Body of pancreas (tissue), 4 donors: ENCODE results near the gene EXT2. TPM values are rescaled to one million over a fixed set of nuclear protein-coding genes. Genes with fewer than 3 reads are reported as not detected.

Experiments
- ATAC-seq: fragments of 150-250 bp; one replicate; pipeline ENCODE4 v1.9.1; 2016
- DNase-seq, 4 donors: peaks; one replicate each; pipeline ENCODE4 v3.0.0-alpha.2; 2019
- H3K27ac ChIP-seq, 4 donors: fragments of 200-600 bp; sonication (generic); 1 replicate in 3 of 4; 2 replicates in 1 of 4; pipeline versions ENCODE4 v1.5.1 to v1.6.1; 2016 to 2019; ENCODE audit warnings: mild to moderate bottlenecking in 1 of 4, mixed read lengths in 1 of 4, moderate library complexity in 1 of 4
- H3K27me3 ChIP-seq, 2 donors: fragments of 200-600 bp; sonication (generic); one replicate each; pipeline ENCODE4 v1.6.0; 2016; ENCODE audit warnings: mild to moderate bottlenecking in 1 of 2
- H3K36me3 ChIP-seq, 2 donors: fragments of 200-600 bp; sonication (generic); replicated peaks in 1 of 2; 2 replicates each; pipeline ENCODE4 v1.5.1; 2016; ENCODE audit warnings: low read depth in 2 of 2; ENCODE audit not compliant: insufficient read depth in 1 of 2
- H3K4me1 ChIP-seq: fragments of 200-600 bp; sonication (generic); one replicate; pipeline ENCODE4 v1.6.0; 2016
- H3K4me3 ChIP-seq, 2 donors: fragments of 200-600 bp; sonication (generic); 1 replicate in 1 of 2; 2 replicates in 1 of 2; pipeline ENCODE4 v1.5.1; 2016 to 2019
- H3K9me3 ChIP-seq, 3 donors: fragments of 200-600 bp; sonication (generic); 1 replicate in 2 of 3; 2 replicates in 1 of 3; pipeline ENCODE4 v1.5.1; 2016
- CTCF ChIP-seq, 7 experiments: fragments of 450-650 bp in 4 of 7; fragments of 200-600 bp in 3 of 7; sonication (generic) in 3 of 7; IDR thresholded peaks; one replicate each; pipeline ENCODE4 v1.5.1; 2016 to 2019; ENCODE audit warnings: antibody characterized with exemption in 7 of 7
- POLR2A ChIP-seq, 3 donors: fragments of 450-650 bp; IDR thresholded peaks; one replicate each; pipeline ENCODE4 v1.6.1; 2016; ENCODE audit warnings: antibody characterized with exemption in 3 of 3, mild to moderate bottlenecking in 2 of 3
- WGBS, 2 donors: methylation state at CpG; one replicate each; pipeline ENCODE4 v1.1.5; 2017; 5-methylcytosine and 5-hydroxymethylcytosine counted together
- intact Hi-C: fragments of 100-400 bp; cut with DNase I; formaldehyde crosslinking; loops from one replicate; pipeline ENCODE4 v1.15.1; 2023
- total RNA-seq, 2 donors: library from RNA; depleted of rRNA; stranded (reverse); fragments of >200 nt; gene quantifications; one replicate each; pipeline ENCODE4 v1.1.0, GENCODE V29; 2016

The EXT2 gene
- total RNA-seq, 2 donors from 2014 or later: 21.4 to 34.2 TPM

DNA sequence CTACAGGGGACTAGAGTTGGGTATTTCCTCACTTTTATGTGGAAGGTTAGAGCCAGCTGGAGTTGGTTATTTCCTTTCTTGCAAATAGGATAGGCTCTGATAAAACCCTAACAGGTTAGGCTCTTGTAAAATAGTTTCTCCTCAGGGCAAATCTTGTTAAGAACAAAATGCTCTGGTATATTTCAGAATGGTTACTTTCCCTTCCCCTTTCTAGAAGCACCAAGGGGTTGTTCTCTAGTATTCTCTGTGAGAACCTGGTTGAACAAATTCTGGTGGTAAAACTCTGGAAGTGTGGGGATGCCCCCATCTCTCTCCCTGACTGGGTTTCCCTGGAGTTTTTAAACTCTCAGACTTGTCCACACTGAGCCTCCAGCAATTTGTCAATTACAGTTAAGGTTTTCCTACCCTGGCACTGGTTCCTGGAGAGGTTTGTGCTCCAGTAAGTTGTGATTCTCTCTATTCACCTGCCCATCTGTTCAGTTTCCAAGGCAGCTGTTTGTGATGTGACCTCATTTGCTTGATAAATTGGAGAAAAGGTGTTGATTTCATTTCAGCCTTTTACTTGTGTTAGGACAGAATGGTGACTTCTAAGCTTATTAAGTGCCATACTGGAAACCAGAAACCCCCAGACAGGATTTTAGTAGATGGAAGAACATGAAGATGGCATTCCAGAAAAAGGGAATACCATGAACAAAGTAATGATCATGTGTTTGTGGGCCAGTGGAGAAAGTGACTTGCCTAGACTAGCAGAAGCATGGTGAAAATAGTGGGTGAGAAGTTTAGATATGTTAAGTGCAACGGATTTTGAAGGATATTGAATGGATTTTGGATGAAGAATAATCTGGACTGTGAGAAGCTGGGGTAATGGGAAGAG, 64.6 kb downstream of the EXT2 start:
- Histone ChIP-seq H3K36me3 (no peaks in the 10 kb centered on the region), H3K9me3 (peaks cover 0 to 8% (median 0%) of the 10 kb centered on the region in 3 donors), H3K4me3 (no peak overlapping the region), H3K27ac (no peak overlapping the region), H3K4me1 (peaks cover 13% of the 10 kb centered on the region), H3K27me3 (no peaks in the 10 kb centered on the region)
- DNase-seq: no peak
- TF ChIP-seq POLR2A (IDR thresholded peaks at IDR 0.05) (no peak), CTCF (IDR thresholded peaks at IDR 0.05) (no peak)
- ATAC-seq: no peak
- WGBS, 2 donors: 81 to 92% methylated on average over 1 of the region's 1 CpG
- intact Hi-C loops: no loop called here

GRCh38 chr11:44162004-44162403, 66.5 kb downstream of the EXT2 start:
- DNase-seq (no peak), ATAC-seq (no peak)
- peaks cover 13% of the 10 kb centered on the region for H3K4me1 ChIP-seq
- H3K27me3 ChIP-seq: no peaks in the 10 kb centered on the region
- H3K4me3 ChIP-seq: no peak overlapping the region
- intact Hi-C loops: no loop called here
- no peak overlapping the region for H3K27ac ChIP-seq
- peaks cover 0 to 8% (median 0%) of the 10 kb centered on the region in 3 donors for H3K9me3 ChIP-seq
- no peaks in the 10 kb centered on the region for H3K36me3 ChIP-seq
- no peak for TF ChIP-seq POLR2A (IDR thresholded peaks at IDR 0.05)
- no peak for TF ChIP-seq CTCF (IDR thresholded peaks at IDR 0.05)
- WGBS, 2 donors: 100% methylated on average over 1 of the region's 1 CpG

DNA sequence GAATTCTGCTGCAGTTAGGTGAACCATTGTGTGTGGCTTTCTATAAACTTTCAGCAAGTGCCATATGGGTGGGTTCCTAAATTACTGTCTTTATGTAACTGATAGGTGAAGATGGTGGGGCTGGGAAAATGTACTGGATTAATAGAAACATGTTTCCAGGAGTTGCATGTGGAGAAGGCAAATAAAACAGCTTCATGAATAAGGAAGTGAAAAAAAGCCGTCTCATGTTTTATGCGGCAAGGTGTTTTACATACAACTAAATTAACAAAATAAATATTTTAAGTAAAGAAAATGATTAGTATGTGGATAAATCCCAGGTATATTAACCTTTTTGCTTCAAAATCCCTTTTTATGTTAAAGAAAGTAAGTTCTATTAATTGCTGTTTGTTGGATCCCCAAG, 67.2 kb downstream of the EXT2 start:
- no peak for ATAC-seq
- Histone ChIP-seq H3K4me1 (peaks cover 13% of the 10 kb centered on the region), H3K4me3 (no peak overlapping the region), H3K36me3 (no peaks in the 10 kb centered on the region), H3K27me3 (no peaks in the 10 kb centered on the region), H3K27ac (no peak overlapping the region), H3K9me3 (peaks cover 0 to 6% (median 0%) of the 10 kb centered on the region in 3 donors)
- intact Hi-C loops: no loop called here
- TF ChIP-seq POLR2A (IDR thresholded peaks at IDR 0.05): no peak
- 94 to 98% methylated on average over 2 of the region's 2 CpGs for WGBS, 2 donors
- no peak for DNase-seq

GRCh38 chr11:44165432-44165831, 70.0 kb downstream of the EXT2 start:
- TF ChIP-seq POLR2A (IDR thresholded peaks at IDR 0.05): no peak
- TF ChIP-seq CTCF (IDR thresholded peaks at IDR 0.05): no peak
- no peaks in the 10 kb centered on the region for H3K27me3 ChIP-seq
- ATAC-seq: no peak
- intact Hi-C loops: no loop called here
- H3K4me3 ChIP-seq: no peak overlapping the region
- no peaks in the 10 kb centered on the region for H3K9me3 ChIP-seq
- no peaks in the 10 kb centered on the region for H3K36me3 ChIP-seq
- no peaks in the 10 kb centered on the region for H3K4me1 ChIP-seq
- H3K27ac ChIP-seq: no peak overlapping the region
- no peak for DNase-seq
- 95 to 96% methylated on average over 1 of the region's 1 CpG for WGBS, 2 donors

GRCh38 chr11:44167046-44167445, 71.6 kb downstream of the EXT2 start:
- ATAC-seq (no peak), DNase-seq (no peak)
- no peaks in the 10 kb centered on the region for H3K36me3 ChIP-seq
- WGBS, 2 donors: 65 to 80% methylated on average over 2 of the region's 2 CpGs
- no peak overlapping the region for H3K4me3 ChIP-seq
- no peaks in the 10 kb centered on the region for H3K9me3 ChIP-seq
- TF ChIP-seq CTCF (IDR thresholded peaks at IDR 0.05): no peak
- TF ChIP-seq POLR2A (IDR thresholded peaks at IDR 0.05): no peak
- H3K27me3 ChIP-seq: no peaks in the 10 kb centered on the region
- intact Hi-C loops: no loop called here
- no peaks in the 10 kb centered on the region for H3K4me1 ChIP-seq
- H3K27ac ChIP-seq: no peak overlapping the region
